Measurements from ENCODE around the gene DLEU7. TPM values are rescaled to one million over a fixed set of nuclear protein-coding genes. Genes with fewer than 3 reads are reported as not detected.

DLEU7 gene
- total and polyA plus RNA-seq, 2 of the 13 experiments (the other 11 are each of a cell fraction or from before 2014, with no cell fraction given) = not detected

DNA sequence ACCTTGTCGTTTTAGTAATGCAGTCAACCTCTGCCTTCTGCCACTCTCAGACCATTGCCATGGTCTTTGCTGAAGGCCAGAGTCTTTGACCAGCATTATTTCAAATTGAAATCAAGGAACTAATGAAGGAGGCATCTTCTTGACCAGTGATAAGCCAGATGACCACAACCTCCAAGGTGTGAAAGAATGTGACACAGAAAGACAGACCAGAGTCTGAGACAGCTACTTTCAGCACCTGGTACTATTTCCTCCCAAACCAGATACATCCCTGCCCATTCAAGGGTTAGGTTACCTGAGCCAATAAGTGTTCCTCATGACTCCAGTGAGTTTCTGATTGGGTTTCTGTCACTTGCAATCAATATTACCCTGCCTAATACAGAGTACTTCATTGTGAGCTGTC is 45.8 kb upstream of the DLEU7 start:
- Histone ChIP-seq H3K9me3 (ENCODE audit: low read length) (no peaks in the 10 kb centered on the region), H3K4me3 (replicated peaks in 1 of 3; ENCODE audit: insufficient read depth in 1 of 3, low read depth in 2 of 3, low read length in 3 of 3) (no peak overlapping the region), H4K20me1 (ENCODE audit: insufficient read depth, low read length) (no peaks in the 10 kb centered on the region), H3K9ac (ENCODE audit: insufficient read depth, low read depth, low read length) (no peak overlapping the region), H3K27ac (ENCODE audit: extremely low read length, insufficient read depth, low read length) (no peak overlapping the region), H3K4me2 (ENCODE audit: low read depth, low read length) (no peak overlapping the region), H2AFZ (ENCODE audit: low read length) (no peak overlapping the region), H3K27me3 (ENCODE audit: control insufficient read depth in 1 of 2, insufficient read depth in 2 of 2, low read length in 2 of 2) (no peaks in the 10 kb centered on the region; a peak in 1 of 5 replicates), H3K4me1 (ENCODE audit: insufficient read depth, low read length) (0 out of 2 replicates have a peak, but pooled peaks cover under 1% of the 10 kb centered on the region), H3K79me2 (ENCODE audit: insufficient read depth, low read length) (no peaks in the 10 kb centered on the region), H3K36me3 (replicated peaks in 1 of 2; ENCODE audit: control insufficient read depth in 1 of 2, insufficient read depth in 2 of 2, low read length in 2 of 2) (no peaks in the 10 kb centered on the region)
- DNase-seq (ENCODE audit: low spot score) = no peak
- FAIRE-seq = no peak
- intact Hi-C loops (cut with micrococcal nuclease; ENCODE audit: unreplicated experiment) = no loop called here
- BruUV-seq (replicated peaks) = no TSS peak
- ChIA-PET POLR2A (no interaction called here), CTCF (ENCODE audit: low intra/inter-chr PET ratio, low total read pairs) (no interaction called here)
- in situ Hi-C loops (cut with HindIII; ENCODE audit: extremely low pct_ligation_motif_present, low pct_unique_long_range_greater_than_20kb) = no loop called here
- TF ChIP-seq NR3C1 (CRISPR knock-in tag; IDR thresholded peaks at IDR 0.05) = no peak
- no peak for TF ChIP-seq ZNF776 (CRISPR knock-in tag; IDR thresholded peaks at IDR 0.05)
- TF ChIP-seq NFE2L2 (IDR thresholded peaks at IDR 0.05; ENCODE audit: low read length) = no peak
- no peak for TF ChIP-seq SP2 (CRISPR knock-in tag; IDR thresholded peaks at IDR 0.05)
- TF ChIP-seq ZNF841 (CRISPR knock-in tag; IDR thresholded peaks at IDR 0.05; ENCODE audit: borderline replicate concordance) = no peak
- TF ChIP-seq, protein P1, sequence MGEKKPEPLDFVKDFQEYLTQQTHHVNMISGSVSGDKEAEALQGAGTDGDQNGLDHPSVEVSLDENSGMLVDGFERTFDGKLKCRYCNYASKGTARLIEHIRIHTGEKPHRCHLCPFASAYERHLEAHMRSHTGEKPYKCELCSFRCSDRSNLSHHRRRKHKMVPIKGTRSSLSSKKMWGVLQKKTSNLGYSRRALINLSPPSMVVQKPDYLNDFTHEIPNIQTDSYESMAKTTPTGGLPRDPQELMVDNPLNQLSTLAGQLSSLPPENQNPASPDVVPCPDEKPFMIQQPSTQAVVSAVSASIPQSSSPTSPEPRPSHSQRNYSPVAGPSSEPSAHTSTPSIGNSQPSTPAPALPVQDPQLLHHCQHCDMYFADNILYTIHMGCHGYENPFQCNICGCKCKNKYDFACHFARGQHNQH (CRISPR knock-in tag; IDR thresholded peaks at IDR 0.05) = no peak
- no peak for TF ChIP-seq ZNF816 (CRISPR knock-in tag; IDR thresholded peaks at IDR 0.05; ENCODE audit: borderline replicate concordance)
- TF ChIP-seq BCL6 (CRISPR knock-in tag; IDR thresholded peaks at IDR 0.05) = no peak
- TF ChIP-seq, protein P2, sequence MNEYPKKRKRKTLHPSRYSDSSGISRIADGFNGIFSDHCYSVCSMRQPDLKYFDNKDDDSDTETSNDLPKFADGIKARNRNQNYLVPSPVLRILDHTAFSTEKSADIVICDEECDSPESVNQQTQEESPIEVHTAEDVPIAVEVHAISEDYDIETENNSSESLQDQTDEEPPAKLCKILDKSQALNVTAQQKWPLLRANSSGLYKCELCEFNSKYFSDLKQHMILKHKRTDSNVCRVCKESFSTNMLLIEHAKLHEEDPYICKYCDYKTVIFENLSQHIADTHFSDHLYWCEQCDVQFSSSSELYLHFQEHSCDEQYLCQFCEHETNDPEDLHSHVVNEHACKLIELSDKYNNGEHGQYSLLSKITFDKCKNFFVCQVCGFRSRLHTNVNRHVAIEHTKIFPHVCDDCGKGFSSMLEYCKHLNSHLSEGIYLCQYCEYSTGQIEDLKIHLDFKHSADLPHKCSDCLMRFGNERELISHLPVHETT (CRISPR knock-in tag; conservative IDR thresholded peaks at IDR 0.05) = no peak
- WGBS (ENCODE audit: low lambda C conversion rate) = 5% methylated on average over 1 of the region's 1 CpG
- no peak for ATAC-seq
